Measurements from ENCODE around the gene TSSC4. TPM values are rescaled to one million over a fixed set of nuclear protein-coding genes. Genes with fewer than 3 reads are reported as not detected.

The TSSC4 gene
- total RNA-seq, 1 experiment from 2014 or later, result 60.9 TPM

DNA sequence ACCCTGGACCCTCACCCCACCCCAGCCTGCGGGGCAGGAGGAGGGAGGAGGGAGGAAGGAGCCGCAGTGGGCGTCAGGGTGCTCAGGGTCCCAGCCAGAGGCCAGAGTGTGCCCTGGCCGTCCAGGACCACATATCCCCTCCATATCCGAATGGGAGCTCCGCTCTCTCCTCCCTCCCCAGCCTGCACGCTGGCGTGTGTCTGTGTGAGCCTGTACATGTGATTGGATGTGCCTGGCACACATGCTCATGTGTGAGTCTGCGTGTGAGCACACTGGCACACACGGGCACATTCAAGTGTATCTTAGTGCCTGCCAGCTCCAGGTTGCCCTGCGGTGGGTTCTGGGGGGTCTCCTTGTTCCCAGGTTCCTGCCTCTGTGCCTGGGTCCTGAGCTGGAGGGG is 8.1 kb downstream of the TSSC4 start:
- peaks cover 14% of the 10 kb centered on the region for H3K36me3 Mint-ChIP-seq (ENCODE audit: insufficient read depth, unreplicated experiment)
- no peak for DNase-seq
- intact Hi-C loops (cut with micrococcal nuclease; ENCODE audit: unreplicated experiment), result no loop called here
- no peaks in the 10 kb centered on the region for H3K36me3 ChIP-seq (ENCODE audit: control insufficient read depth, insufficient read depth, low read length)
- H3K9me3 ChIP-seq, result no peaks in the 10 kb centered on the region
- ChIA-PET CTCF (interaction anchor here (1.0 to 1.4 kb wide), 3 partner anchors 8 to 105 kb away, joined by 4 to 7 read pairs (median 6); partner anchors contain the start of gene TSSC4), POLR2A (no interaction called here)
- TF ChIP-seq, protein P1, sequence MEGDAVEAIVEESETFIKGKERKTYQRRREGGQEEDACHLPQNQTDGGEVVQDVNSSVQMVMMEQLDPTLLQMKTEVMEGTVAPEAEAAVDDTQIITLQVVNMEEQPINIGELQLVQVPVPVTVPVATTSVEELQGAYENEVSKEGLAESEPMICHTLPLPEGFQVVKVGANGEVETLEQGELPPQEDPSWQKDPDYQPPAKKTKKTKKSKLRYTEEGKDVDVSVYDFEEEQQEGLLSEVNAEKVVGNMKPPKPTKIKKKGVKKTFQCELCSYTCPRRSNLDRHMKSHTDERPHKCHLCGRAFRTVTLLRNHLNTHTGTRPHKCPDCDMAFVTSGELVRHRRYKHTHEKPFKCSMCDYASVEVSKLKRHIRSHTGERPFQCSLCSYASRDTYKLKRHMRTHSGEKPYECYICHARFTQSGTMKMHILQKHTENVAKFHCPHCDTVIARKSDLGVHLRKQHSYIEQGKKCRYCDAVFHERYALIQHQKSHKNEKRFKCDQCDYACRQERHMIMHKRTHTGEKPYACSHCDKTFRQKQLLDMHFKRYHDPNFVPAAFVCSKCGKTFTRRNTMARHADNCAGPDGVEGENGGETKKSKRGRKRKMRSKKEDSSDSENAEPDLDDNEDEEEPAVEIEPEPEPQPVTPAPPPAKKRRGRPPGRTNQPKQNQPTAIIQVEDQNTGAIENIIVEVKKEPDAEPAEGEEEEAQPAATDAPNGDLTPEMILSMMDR (IDR thresholded peaks at IDR 0.05; ENCODE audit: insufficient read depth in 1 of 2, low read depth in 1 of 2, low read length in 1 of 2, severe bottlenecking in 1 of 2, unreplicated experiment in 1 of 2), result no peak
- no peak overlapping the region for H3K4me3 Mint-ChIP-seq (ENCODE audit: unreplicated experiment)
- no TSS peak for BruUV-seq (replicated peaks)
- no peak overlapping the region for H3K4me3 ChIP-seq (ENCODE audit: low read depth, low read length)
- H3K27me3 Mint-ChIP-seq (ENCODE audit: insufficient read depth, unreplicated experiment), result no peaks in the 10 kb centered on the region
- H3K9me3 Mint-ChIP-seq (ENCODE audit: unreplicated experiment), result no peaks in the 10 kb centered on the region
- H3K4me1 ChIP-seq, result no peaks in the 10 kb centered on the region
- H3K27me3 ChIP-seq (replicated peaks; ENCODE audit: control insufficient read depth, insufficient read depth, low read length), result no peaks in the 10 kb centered on the region
- no peaks in the 10 kb centered on the region for H3K4me1 Mint-ChIP-seq (ENCODE audit: low read depth, unreplicated experiment)
- no peak overlapping the region for H3K27ac Mint-ChIP-seq (ENCODE audit: unreplicated experiment)

DNA sequence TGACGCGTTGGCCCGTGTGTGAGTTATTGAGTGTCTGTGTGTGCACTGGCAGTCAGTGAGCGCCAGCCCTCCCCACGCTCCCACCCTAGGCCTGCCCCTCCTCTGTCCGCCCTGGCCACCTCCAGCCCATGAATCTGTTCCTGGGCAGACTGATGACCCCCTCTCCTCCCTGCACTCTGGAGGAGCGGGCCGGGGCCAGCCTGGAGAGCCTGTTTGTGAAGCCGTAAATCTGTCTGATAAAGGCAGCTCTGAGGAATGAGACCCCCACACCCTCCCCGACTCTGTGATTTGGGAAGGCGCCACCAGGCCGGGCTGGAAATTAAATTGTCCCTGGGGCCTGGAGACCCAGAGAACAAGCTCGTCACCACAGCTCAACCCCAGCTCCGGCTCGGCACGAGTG is 8.6 kb downstream of the TSSC4 start:
- Histone ChIP-seq H3K27me3 (replicated peaks; ENCODE audit: control insufficient read depth, insufficient read depth, low read length) (no peaks in the 10 kb centered on the region), H3K4me1 (no peaks in the 10 kb centered on the region), H3K36me3 (ENCODE audit: control insufficient read depth, insufficient read depth, low read length) (no peaks in the 10 kb centered on the region), H3K4me3 (ENCODE audit: low read depth, low read length) (no peak overlapping the region), H3K9me3 (no peaks in the 10 kb centered on the region)
- Mint-ChIP-seq H3K4me1 (ENCODE audit: low read depth, unreplicated experiment) (no peaks in the 10 kb centered on the region), H3K27ac (ENCODE audit: unreplicated experiment) (no peak overlapping the region), H3K27me3 (ENCODE audit: insufficient read depth, unreplicated experiment) (no peaks in the 10 kb centered on the region), H3K36me3 (ENCODE audit: insufficient read depth, unreplicated experiment) (peaks cover 14% of the 10 kb centered on the region), H3K4me3 (ENCODE audit: unreplicated experiment) (no peak overlapping the region), H3K9me3 (ENCODE audit: unreplicated experiment) (no peaks in the 10 kb centered on the region)
- TF ChIP-seq, protein P1 (IDR thresholded peaks at IDR 0.05; ENCODE audit: insufficient read depth in 1 of 2, low read depth in 1 of 2, low read length in 1 of 2, severe bottlenecking in 1 of 2, unreplicated experiment in 1 of 2), result no peak
- DNase-seq, result no peak
- BruUV-seq (replicated peaks), result no TSS peak
- intact Hi-C loops (cut with micrococcal nuclease; ENCODE audit: unreplicated experiment), result no loop called here
- ChIA-PET CTCF (interaction anchor here (1.0 to 1.4 kb wide), 3 partner anchors 9 to 12 kb away, joined by 3 to 7 read pairs (median 6); partner anchors contain the start of gene TSSC4), POLR2A (no interaction called here)

DNA sequence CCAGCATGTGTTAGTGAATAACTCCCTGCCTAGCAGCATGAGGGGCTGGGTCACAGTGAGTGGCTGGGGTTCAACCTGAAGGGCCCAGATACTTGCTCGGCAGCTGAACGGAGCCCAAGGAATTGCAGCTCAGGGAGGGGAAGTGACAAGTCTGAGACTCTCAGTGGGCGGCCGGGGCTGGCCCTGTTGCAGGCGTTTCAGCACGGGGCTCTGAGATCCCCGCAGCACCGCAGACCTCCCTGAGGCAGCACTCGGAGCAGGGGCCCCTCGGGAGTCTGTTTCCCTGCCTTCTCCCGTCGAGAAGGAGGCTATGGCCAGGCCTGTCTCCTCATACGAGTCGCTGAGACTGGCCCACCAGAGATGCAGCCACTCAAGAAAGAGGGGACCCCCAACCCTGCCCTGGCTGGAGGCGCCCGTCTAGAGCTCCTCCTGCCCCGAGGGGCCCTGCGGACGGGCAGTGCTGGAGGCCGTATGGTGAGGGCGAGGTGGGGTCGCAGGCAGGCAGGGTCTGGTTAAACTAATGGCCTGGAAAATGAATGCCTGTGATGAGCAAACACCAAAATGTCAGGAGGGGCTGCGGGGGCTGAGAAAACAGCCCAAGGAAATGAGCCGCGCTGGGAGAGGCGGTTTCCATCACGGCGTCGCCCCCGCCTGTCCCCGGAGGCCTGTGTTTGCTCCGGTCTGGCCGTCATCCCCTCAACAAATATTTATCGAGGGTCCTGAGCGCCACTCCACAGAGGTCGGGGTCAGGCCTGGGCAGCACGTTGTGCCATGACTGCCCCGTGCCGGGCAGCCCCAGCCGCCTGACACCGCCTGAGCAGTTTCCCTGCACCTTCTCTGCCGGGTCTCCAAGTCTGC is 9.3 kb downstream of the TSSC4 start:
- no peak overlapping the region for H3K27ac Mint-ChIP-seq (ENCODE audit: unreplicated experiment)
- no TSS peak for BruUV-seq (replicated peaks)
- no peaks in the 10 kb centered on the region for H3K9me3 Mint-ChIP-seq (ENCODE audit: unreplicated experiment)
- no peaks in the 10 kb centered on the region for H3K9me3 ChIP-seq
- no peak overlapping the region for H3K4me3 Mint-ChIP-seq (ENCODE audit: unreplicated experiment)
- POLR2A ChIA-PET, result no interaction called here
- H3K36me3 Mint-ChIP-seq (ENCODE audit: insufficient read depth, unreplicated experiment), result peaks cover 8% of the 10 kb centered on the region
- DNase-seq, result no peak
- H3K27me3 ChIP-seq (replicated peaks; ENCODE audit: control insufficient read depth, insufficient read depth, low read length), result no peaks in the 10 kb centered on the region
- H3K36me3 ChIP-seq (ENCODE audit: control insufficient read depth, insufficient read depth, low read length), result no peaks in the 10 kb centered on the region
- intact Hi-C loops (cut with micrococcal nuclease; ENCODE audit: unreplicated experiment), result no loop called here
- H3K27me3 Mint-ChIP-seq (ENCODE audit: insufficient read depth, unreplicated experiment), result no peaks in the 10 kb centered on the region
- TF ChIP-seq, protein P1 (IDR thresholded peaks at IDR 0.05; ENCODE audit: insufficient read depth in 1 of 2, low read depth in 1 of 2, low read length in 1 of 2, severe bottlenecking in 1 of 2, unreplicated experiment in 1 of 2), result no peak
- no peak overlapping the region for H3K4me3 ChIP-seq (ENCODE audit: low read depth, low read length)
- no peaks in the 10 kb centered on the region for H3K4me1 ChIP-seq
- CTCF ChIA-PET, result interaction anchor here (0.9 to 1.4 kb wide), 4 partner anchors 9 to 212 kb away, joined by 3 to 7 read pairs (median 4); partner anchors contain the start of gene TSSC4
- H3K4me1 Mint-ChIP-seq (ENCODE audit: low read depth, unreplicated experiment), result no peaks in the 10 kb centered on the region
